Tibial artery (tissue), 4 donors: Measurements from ENCODE around the gene PRSS27.

Source experiments
- DNase-seq, 2 donors: peaks; one replicate each; pipeline ENCODE4 v3.0.0-alpha.2; 2019
- H3K27ac ChIP-seq, 2 donors: fragments of 200-600 bp; sonication (generic) in 1 of 2; 1 replicate in 1 of 2; 2 replicates in 1 of 2; pipeline ENCODE4 v1.5.1; 2018 to 2019; ENCODE audit warnings: mild to moderate bottlenecking in 1 of 2
- H3K27me3 ChIP-seq, 2 donors: fragments of 200-600 bp; sonication (generic) in 1 of 2; one replicate each; pipeline versions ENCODE4 v1.5.1 to v1.6.0; 2016 to 2019
- H3K36me3 ChIP-seq, 3 donors: fragments of 200-600 bp; sonication (generic) in 2 of 3; one replicate each; pipeline ENCODE4 v1.5.1; 2016 to 2019; ENCODE audit warnings: mild to moderate bottlenecking in 2 of 3
- H3K4me1 ChIP-seq, 4 donors: fragments of 200-600 bp; sonication (generic) in 2 of 4; 1 replicate in 3 of 4; 2 replicates in 1 of 4; pipeline ENCODE4 v1.5.1; 2016 to 2019
- H3K4me3 ChIP-seq, 2 donors: fragments of 200-600 bp; sonication (generic) in 1 of 2; 1 replicate in 1 of 2; 2 replicates in 1 of 2; pipeline ENCODE4 v1.5.1; 2018 to 2019; ENCODE audit warnings: mild to moderate bottlenecking in 2 of 2
- H3K9me3 ChIP-seq, 3 donors: fragments of 200-600 bp; sonication (generic) in 1 of 3; one replicate each; pipeline ENCODE4 v1.5.1; 2016 to 2019
- intact Hi-C: fragments of 100-400 bp; cut with DNase I; formaldehyde crosslinking; loops from one replicate; pipeline ENCODE4 v1.15.0; 2023; ENCODE audit warnings: low total_unique reads
- TF ChIP-seq, protein P1 (sequence below), 2 experiments: fragments of 200-600 bp in 1 of 2; fragments of 450-650 bp in 1 of 2; IDR thresholded peaks; one replicate each; pipeline ENCODE4 v1.5.1; 2017 to 2019; ENCODE audit warnings: antibody characterized with exemption in 2 of 2, mild to moderate bottlenecking in 1 of 2, moderate library complexity in 1 of 2

The PRSS27 gene

DNA sequence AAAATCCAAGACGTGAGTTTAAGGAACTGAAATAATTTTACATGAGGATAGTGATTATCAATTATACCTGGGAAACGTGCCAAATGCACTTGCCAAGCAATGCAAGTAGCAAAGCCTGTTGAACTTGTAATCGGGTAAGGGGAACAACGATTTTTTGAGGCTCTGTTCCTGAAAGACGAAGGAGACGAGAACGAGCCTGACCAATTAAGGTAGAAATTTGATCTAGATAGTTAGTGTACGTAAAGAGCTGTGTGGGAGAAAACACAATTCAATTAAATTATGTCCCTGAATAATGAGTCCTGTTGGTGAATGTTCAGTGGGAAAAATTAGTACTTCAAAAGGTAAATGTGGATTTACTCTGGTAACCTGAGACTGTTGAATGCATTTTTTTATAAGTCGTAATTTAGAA, 55.4 kb downstream of the PRSS27 start:
- H3K27ac ChIP-seq, result no peak overlapping the region
- TF ChIP-seq, protein P1, sequence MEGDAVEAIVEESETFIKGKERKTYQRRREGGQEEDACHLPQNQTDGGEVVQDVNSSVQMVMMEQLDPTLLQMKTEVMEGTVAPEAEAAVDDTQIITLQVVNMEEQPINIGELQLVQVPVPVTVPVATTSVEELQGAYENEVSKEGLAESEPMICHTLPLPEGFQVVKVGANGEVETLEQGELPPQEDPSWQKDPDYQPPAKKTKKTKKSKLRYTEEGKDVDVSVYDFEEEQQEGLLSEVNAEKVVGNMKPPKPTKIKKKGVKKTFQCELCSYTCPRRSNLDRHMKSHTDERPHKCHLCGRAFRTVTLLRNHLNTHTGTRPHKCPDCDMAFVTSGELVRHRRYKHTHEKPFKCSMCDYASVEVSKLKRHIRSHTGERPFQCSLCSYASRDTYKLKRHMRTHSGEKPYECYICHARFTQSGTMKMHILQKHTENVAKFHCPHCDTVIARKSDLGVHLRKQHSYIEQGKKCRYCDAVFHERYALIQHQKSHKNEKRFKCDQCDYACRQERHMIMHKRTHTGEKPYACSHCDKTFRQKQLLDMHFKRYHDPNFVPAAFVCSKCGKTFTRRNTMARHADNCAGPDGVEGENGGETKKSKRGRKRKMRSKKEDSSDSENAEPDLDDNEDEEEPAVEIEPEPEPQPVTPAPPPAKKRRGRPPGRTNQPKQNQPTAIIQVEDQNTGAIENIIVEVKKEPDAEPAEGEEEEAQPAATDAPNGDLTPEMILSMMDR (IDR thresholded peaks at IDR 0.05), result no peak
- no peak for DNase-seq
- H3K27me3 ChIP-seq, result no peaks in the 10 kb centered on the region
- peaks cover 0 to 4% (median 0%) of the 10 kb centered on the region in 4 donors for H3K4me1 ChIP-seq
- no peaks in the 10 kb centered on the region for H3K9me3 ChIP-seq
- intact Hi-C loops, result no loop called here
- H3K36me3 ChIP-seq, result peaks cover 7 to 24% (median 14%) of the 10 kb centered on the region in 3 donors
- no peak overlapping the region for H3K4me3 ChIP-seq

- TF ChIP-seq, protein P1 (IDR thresholded peaks at IDR 0.05), result no peak
These were observed 56.2 kb downstream of the PRSS27 start for GRCh38 chr16:2663553-2664546.

More at GRCh38 chr16:2663553-2664546, 56.2 kb downstream of the PRSS27 start:
- no peaks in the 10 kb centered on the region for H3K9me3 ChIP-seq
- H3K4me3 ChIP-seq, result no peak overlapping the region
- H3K36me3 ChIP-seq, result peaks cover 7 to 23% (median 8%) of the 10 kb centered on the region in 3 donors
- H3K4me1 ChIP-seq, result no peaks in the 10 kb centered on the region
- no peaks in the 10 kb centered on the region for H3K27me3 ChIP-seq
- DNase-seq, result no peak
- intact Hi-C loops, result no loop called here
- H3K27ac ChIP-seq, result no peak overlapping the region
